Measurements from ENCODE around the gene FBXO48. TPM values are rescaled to one million over a fixed set of nuclear protein-coding genes. Genes with fewer than 3 reads are reported as not detected.

The FBXO48 gene
- polyA plus RNA-seq, 1 experiment: 0.89 TPM

- H3K4me3 ChIP-seq (ENCODE audit: low read depth, low read length): no peak overlapping the region
- H3K27me3 ChIP-seq (ENCODE audit: control insufficient read depth, insufficient read depth, low read length): no peaks in the 10 kb centered on the region
- POLR2A ChIA-PET: no interaction called here
- no peak overlapping the region for H3K27ac ChIP-seq (ENCODE audit: low read depth, low read length)
- CTCF ChIA-PET: no interaction called here
- no peak for DNase-seq (ENCODE audit: low read depth, low spot score)
- no peak for TF ChIP-seq CTCF (IDR thresholded peaks at IDR 0.05; ENCODE audit: low read depth, low read length)
- peaks cover 4% of the 10 kb centered on the region; the same call in 1 of the 2 replicates for H3K9me3 ChIP-seq (ENCODE audit: control insufficient read depth, insufficient read depth, low read length)
Measured at GRCh38 chr2:68434981-68435380, 32.1 kb downstream of the FBXO48 start.

- no peaks in the 10 kb centered on the region for H3K27me3 ChIP-seq (ENCODE audit: control insufficient read depth, insufficient read depth, low read length)
- H3K9me3 ChIP-seq (ENCODE audit: control insufficient read depth, insufficient read depth, low read length): peaks cover 4% of the 10 kb centered on the region; the same call in 1 of the 2 replicates
- no peak for TF ChIP-seq CTCF (IDR thresholded peaks at IDR 0.05; ENCODE audit: low read depth, low read length)
- POLR2A ChIA-PET: interaction anchor here (0.7 kb wide), 1 partner anchor 15 kb away, joined by 3 read pairs; no protein-coding TSS in a partner anchor
- no peak overlapping the region for H3K27ac ChIP-seq (ENCODE audit: low read depth, low read length)
- H3K4me3 ChIP-seq (ENCODE audit: low read depth, low read length): no peak overlapping the region
- no peak for DNase-seq (ENCODE audit: low read depth, low spot score)
- CTCF ChIA-PET: no interaction called here
Measured at GRCh38 chr2:68432696-68433658, 34.1 kb downstream of the FBXO48 start.

DNA sequence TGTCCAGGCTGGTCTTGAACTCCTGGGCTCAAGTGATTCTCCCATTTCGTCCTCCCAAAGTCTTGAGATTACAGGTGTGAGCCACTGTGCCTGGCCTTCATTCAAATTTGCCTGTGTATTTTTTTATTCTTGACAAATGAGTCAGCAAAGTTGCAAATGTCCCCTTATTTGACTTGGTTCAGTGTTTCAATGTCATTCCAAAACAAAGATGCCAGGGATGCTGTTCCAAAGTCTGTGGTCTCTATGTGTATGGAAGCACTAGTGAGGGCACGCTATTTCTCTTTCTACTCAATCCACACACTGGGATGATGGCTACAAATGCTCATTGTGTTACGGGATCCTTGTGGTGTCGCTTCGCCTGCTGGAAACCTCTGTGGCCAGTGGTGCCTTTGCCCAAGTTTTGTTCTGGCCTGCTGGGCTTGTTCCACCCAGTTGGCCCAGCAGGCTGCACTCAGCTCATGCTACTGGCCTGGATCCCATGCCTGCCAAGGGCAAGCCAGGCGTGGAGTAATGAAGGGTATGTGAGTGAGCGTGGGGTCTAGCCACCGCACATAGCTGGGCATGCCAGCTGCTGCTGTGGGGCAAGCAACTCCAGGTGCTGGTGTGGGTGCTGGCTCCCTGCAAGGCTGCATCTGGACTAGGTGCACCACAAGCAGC, 35.6 kb downstream of the FBXO48 start:
- no peak overlapping the region for H3K4me3 ChIP-seq (ENCODE audit: low read depth, low read length)
- H3K27me3 ChIP-seq (ENCODE audit: control insufficient read depth, insufficient read depth, low read length): no peaks in the 10 kb centered on the region
- DNase-seq (ENCODE audit: low read depth, low spot score): no peak
- ChIA-PET CTCF (no interaction called here), POLR2A (no interaction called here)
- H3K9me3 ChIP-seq (ENCODE audit: control insufficient read depth, insufficient read depth, low read length): peaks cover 4% of the 10 kb centered on the region; the same call in 1 of the 2 replicates
- no peak overlapping the region for H3K27ac ChIP-seq (ENCODE audit: low read depth, low read length)
- no peak for TF ChIP-seq CTCF (IDR thresholded peaks at IDR 0.05; ENCODE audit: low read depth, low read length)

DNA sequence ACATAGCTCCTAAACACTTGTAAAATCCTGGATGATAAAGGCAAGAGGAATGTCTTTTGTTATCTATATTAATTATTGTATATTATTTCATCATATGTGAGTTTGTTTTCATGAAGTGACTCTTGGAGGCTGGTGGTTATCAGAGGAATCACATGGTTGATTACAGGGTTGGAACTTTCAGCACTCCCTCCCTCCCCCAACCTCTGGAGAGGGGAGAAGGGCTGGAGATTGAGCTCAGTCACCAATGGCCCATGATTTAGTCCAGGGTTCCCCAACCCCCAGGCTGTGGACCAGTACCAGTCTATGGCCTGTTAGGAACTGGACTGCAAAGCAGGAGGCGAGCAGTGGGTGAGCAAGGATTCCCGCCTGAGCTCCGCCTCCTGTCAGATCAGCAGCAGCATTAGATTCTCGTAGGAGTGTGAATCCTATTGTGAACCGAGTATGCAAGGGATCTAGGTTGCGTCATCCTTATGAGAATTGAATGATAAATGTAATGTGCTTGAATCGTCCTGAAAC, 37.7 kb downstream of the FBXO48 start:
- ChIA-PET POLR2A (no interaction called here), CTCF (interaction anchor here (0.6 to 0.8 kb wide), 2 partner anchors 12 to 351 kb away, joined by 3 to 4 read pairs; no protein-coding TSS in a partner anchor)
- TF ChIP-seq CTCF (IDR thresholded peaks at IDR 0.05; ENCODE audit: low read depth, low read length): no peak
- Histone ChIP-seq H3K4me3 (ENCODE audit: low read depth, low read length) (no peak overlapping the region), H3K9me3 (ENCODE audit: control insufficient read depth, insufficient read depth, low read length) (peaks cover 8% of the 10 kb centered on the region), H3K27ac (ENCODE audit: low read depth, low read length) (no peak overlapping the region), H3K27me3 (ENCODE audit: control insufficient read depth, insufficient read depth, low read length) (no peaks in the 10 kb centered on the region)
- DNase-seq (ENCODE audit: low read depth, low spot score): no peak

Measured in AG04450 (cell line).